A549 (cell line): ENCODE results near the gene ANO2.

Experiments
- EP300 ChIP-seq, 2 experiments: fragments of >200 bp; sonication (Bioruptor Twin); formaldehyde crosslinking; IDR thresholded peaks; 2 replicates in 1 of 2; 3 replicates in 1 of 2; pipeline ENCODE4 v1.6.1; 2016 to 2017
- RNF2 ChIP-seq: fragments of 200-600 bp; sonication (generic); IDR thresholded peaks from 2 replicates; pipeline ENCODE4 v1.6.1; 2016; ENCODE audit warnings: low read depth, mild to moderate bottlenecking, antibody characterized with exemption, moderate library complexity, borderline replicate concordance
- TF ChIP-seq, protein P1 (sequence below): fragments of >200 bp; sonication (Bioruptor Twin); formaldehyde crosslinking; IDR thresholded peaks from 3 replicates; pipeline ENCODE4 v1.5.1; 2016

DNA sequence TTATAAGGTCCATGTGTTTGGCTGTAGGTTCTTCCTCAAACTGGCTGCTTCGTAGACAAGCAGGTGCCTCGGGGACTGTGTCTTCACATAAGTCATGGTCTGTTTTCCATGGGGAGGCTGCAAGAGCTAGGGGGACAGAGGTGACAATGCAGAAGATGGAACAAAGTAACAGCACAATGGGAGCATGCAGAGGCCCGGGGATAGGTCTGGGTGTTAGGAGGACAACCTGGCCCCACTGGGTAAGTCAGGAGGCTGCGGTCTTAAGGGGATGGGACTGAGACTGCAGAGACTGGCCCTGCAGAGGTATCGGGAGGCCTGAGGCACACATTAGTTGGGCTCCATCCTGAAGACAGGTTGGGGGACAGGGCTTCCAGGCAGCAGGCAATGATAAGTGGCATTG lies 424.2 kb downstream of the ANO2 start:
- TF ChIP-seq EP300 (IDR thresholded peaks at IDR 0.05) (no peak), RNF2 (no peak)
- TF ChIP-seq, protein P1, sequence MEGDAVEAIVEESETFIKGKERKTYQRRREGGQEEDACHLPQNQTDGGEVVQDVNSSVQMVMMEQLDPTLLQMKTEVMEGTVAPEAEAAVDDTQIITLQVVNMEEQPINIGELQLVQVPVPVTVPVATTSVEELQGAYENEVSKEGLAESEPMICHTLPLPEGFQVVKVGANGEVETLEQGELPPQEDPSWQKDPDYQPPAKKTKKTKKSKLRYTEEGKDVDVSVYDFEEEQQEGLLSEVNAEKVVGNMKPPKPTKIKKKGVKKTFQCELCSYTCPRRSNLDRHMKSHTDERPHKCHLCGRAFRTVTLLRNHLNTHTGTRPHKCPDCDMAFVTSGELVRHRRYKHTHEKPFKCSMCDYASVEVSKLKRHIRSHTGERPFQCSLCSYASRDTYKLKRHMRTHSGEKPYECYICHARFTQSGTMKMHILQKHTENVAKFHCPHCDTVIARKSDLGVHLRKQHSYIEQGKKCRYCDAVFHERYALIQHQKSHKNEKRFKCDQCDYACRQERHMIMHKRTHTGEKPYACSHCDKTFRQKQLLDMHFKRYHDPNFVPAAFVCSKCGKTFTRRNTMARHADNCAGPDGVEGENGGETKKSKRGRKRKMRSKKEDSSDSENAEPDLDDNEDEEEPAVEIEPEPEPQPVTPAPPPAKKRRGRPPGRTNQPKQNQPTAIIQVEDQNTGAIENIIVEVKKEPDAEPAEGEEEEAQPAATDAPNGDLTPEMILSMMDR = no peak
